GM18861 (cell line): ENCODE results near the gene COL28A1.

Experiments used
- ATAC-seq: cut with Tn5 transposase; IDR thresholded peaks from one replicate; pipeline ENCODE4 v1.9.1; 2021; ENCODE audit not compliant: unreplicated experiment

The COL28A1 gene

GRCh38 chr7:7535691-7536090 is at the start of gene COL28A1:
COL28A1 (minus strand) TSS chr7:7535873; CDS start chr7:7532875, 2,998 bp downstream.
- no peak for ATAC-seq

- ATAC-seq = no peak
Measured at GRCh38 chr7:7584653-7585052, 49.0 kb upstream of the COL28A1 start.

- ATAC-seq = no peak
Measured at GRCh38 chr7:7583731-7584130, 48.1 kb upstream of the COL28A1 start.

- no peak for ATAC-seq
Measured at GRCh38 chr7:7582596-7582995, 46.9 kb upstream of the COL28A1 start.

GRCh38 chr7:7581531-7582179 is 46.0 kb upstream of the COL28A1 start:
- ATAC-seq = no peak

- no peak for ATAC-seq
Measured at GRCh38 chr7:7579638-7580037, 44.0 kb upstream of the COL28A1 start.

- ATAC-seq = no peak
Measured at GRCh38 chr7:7577888-7578287, 42.2 kb upstream of the COL28A1 start.

GRCh38 chr7:7576344-7576743 is 40.7 kb upstream of the COL28A1 start:
- ATAC-seq = no peak

- no peak for ATAC-seq
Measured at GRCh38 chr7:7573701-7574100, 38.0 kb upstream of the COL28A1 start.

GRCh38 chr7:7570584-7570983 is 34.9 kb upstream of the COL28A1 start:
- ATAC-seq = no peak

- peak; percentile 26 for ATAC-seq
Measured at GRCh38 chr7:7569615-7570014, 33.9 kb upstream of the COL28A1 start.

GRCh38 chr7:7569081-7569527 is 33.4 kb upstream of the COL28A1 start:
- peak; percentile 44 for ATAC-seq

GRCh38 chr7:7568553-7568952 is 32.9 kb upstream of the COL28A1 start:
- ATAC-seq = no peak

- no peak for ATAC-seq
Measured at GRCh38 chr7:7567898-7568531, 32.3 kb upstream of the COL28A1 start.

- peak; percentile 60 for ATAC-seq
Measured at GRCh38 chr7:7566651-7567611, 31.3 kb upstream of the COL28A1 start, which contains the start of gene MIOS. MIOS (plus strand) TSS chr7:7566884; CDS start chr7:7572476, 5,592 bp downstream.

GRCh38 chr7:7565746-7566650 is 30.3 kb upstream of the COL28A1 start:
- peak; percentile 27 for ATAC-seq

GRCh38 chr7:7565018-7565680 is 29.5 kb upstream of the COL28A1 start:
- no peak for ATAC-seq

- no peak for ATAC-seq
Measured at GRCh38 chr7:7564323-7564780, 28.7 kb upstream of the COL28A1 start.

GRCh38 chr7:7563813-7564212 is 28.1 kb upstream of the COL28A1 start:
- no peak for ATAC-seq

- no peak for ATAC-seq
Measured at GRCh38 chr7:7563269-7563668, 27.6 kb upstream of the COL28A1 start.
